Stimulated activated CD8-positive, alpha-beta memory T cell treated with anti-CD3 and anti-CD28 coated beads, Interleukin-7, amount 100 ng/mL, for 48 hours (primary cell): ENCODE results near the gene GREB1.

ENCODE experiments used
- DNase-seq, 2 donors: peaks; one replicate each; pipeline ENCODE4 v3.0.0-alpha.2; 2020; ENCODE audit warnings: low read depth in 1 of 2; ENCODE audit errors: extremely low read depth in 1 of 2

Gene GREB1

DNA sequence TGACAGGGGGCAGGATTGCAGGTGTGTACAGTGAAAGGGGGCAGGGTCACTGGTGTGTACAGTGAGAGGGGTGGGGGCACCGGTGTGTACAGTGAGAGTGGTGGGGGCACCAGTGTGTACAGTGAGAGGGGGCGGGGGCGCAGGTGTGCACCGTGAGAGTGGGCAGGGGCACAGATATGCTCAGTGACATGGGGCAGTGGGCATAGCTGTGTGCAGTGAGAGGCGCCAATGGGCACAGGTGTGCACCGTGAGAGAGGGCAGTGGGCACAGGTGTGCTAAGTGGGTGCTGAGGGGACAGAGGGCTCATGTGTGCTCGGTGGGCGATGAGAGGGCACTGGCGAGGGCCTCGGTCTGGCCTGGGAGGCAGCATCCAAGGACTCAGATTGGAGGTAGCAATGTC, 63.0 kb downstream of the GREB1 start:
- DNase-seq, result no peak

DNA sequence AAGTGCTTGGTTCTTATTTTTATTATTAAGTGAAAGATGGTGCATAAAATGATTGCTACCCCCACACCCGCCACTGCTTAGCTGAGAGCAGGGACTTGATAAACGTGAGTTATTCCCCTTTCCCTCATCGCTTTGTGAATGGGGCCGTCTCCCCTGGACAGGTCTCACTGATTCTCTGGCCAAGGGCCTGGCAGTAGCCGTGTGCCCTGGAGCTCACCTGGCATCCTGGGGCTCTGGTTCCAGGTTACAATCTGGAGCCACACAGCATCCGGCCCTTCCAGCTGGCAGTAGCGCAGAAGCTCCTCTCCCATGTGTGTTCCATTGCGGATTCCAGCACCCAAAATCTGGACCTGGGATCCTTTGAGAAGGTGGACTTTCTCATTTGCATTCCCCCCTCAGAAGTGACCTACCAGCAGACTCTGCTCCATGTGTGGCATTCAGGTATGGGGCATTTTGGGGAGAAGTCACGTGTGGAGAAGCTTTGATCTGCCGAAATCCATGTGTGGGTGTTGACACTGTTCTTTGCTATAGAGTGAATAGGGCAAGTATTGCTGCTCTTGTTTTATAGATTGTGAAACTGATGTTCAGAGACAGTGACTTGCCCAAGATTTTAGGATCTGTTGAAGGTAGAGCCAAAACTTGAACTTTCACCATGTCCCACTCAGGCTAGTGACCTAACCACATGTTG, 63.8 kb downstream of the GREB1 start:
- no peak for DNase-seq

DNA sequence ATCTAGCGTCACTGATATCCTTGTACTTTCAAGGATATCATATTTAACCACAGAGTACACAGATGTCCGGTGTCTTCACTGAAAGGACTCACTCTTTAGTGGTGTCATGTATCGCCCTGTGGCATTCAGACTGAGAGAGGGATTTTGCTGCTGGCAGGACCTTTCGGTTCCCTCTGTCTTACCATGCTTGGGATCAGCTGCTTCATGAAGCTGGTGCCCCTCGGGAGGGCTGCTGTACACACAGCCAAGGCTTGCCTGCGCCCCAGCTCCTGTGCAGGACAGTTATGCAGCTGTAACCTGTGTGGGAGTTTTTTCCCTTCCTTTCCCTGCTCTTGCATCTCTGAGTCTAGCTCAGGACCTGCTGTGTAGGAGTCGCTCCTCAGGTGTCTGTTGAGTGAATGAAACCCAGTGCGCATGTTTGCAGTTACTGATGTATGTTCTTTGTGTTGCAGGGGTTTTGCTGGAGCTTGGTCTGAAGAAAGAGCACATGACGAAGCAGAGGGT, 64.4 kb downstream of the GREB1 start:
- DNase-seq, result no peak

DNA sequence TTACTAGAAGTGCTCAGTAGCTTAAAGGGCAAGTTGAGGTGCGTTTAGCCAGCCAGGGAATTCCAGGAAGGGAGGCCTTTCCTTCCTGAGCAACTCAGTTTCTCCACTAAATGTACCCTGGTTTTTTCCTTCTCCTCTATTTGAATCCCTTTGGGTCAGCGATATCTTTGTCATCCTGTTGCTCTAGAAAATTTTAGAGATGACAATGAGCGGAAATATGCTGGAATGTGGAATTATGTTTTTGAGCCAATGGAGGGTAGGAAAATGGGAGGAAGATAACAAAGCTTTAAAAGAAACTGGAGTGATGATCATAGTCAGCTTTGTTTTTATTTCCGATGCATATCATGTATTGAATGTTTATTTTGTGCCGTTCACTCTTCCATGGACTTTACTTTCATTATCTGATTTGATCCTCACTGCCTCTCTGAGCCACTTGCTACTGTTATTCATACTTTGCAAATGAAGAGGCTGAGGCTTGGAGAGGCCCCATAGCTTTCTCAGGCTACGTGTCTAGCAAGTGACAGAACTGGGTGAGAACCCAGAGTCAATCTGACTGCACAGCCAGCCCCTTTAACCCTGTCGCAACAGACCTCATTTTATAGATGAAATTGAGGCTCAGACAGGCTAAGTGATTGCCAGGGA, 68.8 kb downstream of the GREB1 start:
- DNase-seq, result no peak

DNA sequence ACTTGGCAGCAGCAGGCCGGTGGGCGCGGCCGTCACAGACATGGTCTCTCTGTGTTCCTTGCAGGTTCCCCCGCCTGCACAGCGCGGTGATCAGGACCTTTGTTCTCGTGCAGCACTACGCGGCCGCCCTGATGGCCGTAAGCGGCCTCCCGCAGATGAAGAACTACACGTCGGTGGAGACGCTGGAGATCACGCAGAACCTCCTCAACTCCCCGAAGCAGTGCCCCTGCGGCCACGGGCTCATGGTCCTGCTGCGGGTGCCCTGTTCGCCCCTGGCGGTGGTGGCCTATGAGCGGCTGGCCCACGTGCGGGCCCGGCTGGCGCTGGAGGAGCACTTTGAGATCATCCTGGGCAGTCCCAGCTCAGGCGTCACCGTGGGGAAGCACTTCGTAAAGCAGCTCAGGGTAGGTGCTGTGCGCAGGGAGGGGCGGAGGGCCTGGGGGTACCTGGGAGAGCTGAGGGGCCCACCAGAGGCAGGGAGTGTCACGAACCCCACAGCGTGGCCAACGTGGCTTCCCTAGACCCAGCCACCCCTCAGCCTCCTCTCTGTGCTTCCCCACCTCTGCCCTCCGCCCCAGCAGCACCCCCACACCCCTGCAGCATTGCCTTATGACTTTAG, 76.9 kb downstream of the GREB1 start:
- DNase-seq, result no peak

DNA sequence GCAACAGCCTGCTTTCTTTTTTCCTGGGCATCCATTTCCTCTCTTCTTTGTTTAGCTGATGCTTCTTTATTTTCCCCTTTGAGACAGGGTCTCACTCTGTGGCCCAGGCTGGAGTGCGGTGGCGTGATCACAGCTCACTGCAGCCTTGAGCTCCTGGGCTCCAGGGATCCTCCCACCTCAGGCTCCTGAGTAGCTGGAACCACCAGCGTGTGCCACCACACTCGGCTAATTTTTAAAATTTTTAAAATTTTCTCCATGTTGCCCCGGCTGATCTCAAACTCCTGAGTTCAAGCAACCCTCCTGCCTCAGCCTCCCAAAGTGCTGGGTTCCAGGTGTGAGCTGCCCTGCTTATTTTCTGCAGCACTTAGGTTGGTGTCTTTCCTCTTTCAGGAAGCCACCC, 77.4 kb downstream of the GREB1 start:
- no peak for DNase-seq

DNA sequence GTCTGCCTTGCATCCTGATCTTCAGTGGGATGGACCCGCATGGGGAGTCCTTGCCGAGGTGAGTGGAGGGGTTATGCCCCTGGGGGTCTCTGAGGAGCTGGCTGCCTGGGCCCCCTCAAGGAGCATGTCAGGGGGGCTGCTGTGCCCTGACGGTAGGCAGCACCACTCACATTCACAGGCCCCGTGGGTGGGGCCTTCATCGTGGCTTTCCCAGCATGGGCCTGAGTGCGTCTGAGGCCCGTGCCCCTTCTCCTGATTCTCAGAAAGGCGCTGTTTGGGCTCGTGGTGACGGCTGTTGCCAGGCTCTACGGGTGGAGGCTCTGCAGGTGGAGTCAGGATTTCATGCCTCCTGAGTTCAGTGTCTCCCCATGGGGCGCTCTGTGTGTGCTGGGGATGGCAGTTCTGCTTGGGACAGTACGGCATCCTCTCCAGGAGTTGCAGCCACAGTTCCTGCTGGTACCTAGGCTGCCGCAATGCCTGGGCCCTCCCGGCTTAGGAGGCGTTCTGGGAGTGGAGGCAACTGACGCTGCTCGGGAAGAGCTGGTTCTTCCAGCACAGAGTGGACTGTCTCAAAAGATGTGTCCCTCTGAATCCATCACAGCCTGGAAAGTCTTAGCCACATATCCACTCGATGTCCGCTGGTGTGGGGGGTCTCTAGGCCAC, 78.8 kb downstream of the GREB1 start:
- DNase-seq, result no peak

DNA sequence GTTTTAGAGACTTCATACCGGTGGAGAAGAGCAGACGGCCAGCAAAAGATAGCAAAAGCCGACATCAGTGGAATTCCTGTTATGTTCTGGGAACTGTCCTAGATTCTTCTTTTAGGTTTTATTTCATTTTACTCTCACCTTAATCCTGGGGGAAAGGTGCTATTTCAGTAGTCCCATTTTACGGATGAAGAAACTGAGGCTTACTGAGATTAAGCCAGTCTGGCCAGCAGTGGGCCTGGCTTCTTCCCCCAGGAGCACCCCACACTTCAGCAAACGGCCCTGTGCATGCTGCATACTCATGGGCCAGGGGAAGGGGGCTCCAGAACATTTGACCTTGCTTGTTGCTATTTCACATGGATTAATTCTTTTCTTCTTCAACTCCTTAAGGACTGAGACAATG, 79.5 kb downstream of the GREB1 start:
- no peak for DNase-seq

DNA sequence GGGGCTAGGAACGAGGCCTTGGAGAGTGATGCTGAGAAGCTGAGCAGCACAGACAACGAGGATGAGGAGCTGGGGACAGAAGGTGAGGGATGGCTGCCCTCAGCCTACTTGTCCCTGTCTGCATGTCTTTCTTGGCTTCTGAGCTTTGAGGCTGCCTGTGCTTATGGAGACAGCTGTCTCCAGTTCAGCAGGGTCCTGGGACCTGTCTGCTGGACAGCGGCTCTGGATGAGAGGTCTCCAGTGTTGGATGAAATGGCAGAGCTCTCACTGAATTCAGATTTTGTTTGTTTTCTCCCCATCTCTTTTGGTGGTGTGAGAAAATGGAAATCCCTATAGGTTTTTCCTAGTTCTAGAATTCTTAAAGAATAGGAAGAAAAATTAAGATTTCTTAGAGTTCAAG, 81.4 kb downstream of the GREB1 start:
- no peak for DNase-seq

DNA sequence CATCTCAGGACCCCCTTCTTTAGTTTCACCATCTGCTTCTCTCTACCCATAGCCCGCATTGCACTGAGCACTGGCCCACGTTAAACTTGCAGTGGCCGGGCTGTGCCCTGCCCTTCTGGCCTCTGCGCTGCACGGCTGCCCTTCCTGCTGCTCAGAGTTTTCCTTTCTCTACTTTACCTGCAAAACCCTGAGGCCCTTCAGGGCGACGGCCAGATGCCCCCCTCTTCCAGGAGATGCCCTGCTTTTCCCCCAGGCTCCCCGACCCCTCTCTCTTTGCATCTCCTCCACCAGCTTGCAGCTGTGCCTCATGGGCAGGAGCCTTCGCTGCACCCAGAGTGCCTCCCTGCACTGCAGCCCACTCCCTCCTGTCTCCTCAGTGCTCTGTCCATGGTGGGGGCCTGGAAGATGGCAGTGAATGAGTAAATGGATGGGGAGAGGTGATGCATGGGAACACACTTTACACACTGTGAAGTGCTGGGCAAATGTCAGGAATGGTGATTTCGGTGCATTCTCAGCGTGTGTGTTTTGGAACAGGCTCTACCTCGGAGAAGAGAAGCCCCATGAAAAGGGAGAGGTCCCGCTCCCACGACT, 82.3 kb downstream of the GREB1 start:
- DNase-seq, result no peak

DNA sequence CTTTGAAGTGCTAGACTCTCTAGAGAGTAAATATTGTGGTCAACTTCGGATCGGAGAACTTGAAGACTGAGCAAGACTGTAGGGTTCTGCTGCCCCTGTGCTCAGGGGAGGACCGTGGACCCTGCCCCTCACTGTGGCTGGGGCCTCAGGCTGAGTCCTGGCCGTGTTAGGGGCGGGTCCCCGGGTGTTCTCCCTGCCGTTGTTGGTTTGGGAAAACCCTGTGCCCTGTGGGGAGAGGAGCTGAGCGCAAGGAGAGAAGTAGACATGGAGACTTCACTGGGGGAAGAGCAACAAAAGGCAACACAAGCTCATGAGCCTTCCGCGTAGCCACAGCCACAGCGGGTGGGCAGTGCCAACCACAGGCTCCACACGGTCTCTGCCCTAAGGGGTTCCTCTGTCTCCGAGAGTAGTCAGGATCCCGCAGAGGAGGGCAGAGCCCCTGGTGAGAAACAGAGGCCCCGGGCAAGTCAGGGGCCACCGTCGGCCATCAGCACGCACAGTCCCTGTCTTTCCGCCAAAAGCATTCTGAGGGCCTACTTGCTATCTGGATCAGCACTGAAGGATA, 83.1 kb downstream of the GREB1 start:
- no peak for DNase-seq

DNA sequence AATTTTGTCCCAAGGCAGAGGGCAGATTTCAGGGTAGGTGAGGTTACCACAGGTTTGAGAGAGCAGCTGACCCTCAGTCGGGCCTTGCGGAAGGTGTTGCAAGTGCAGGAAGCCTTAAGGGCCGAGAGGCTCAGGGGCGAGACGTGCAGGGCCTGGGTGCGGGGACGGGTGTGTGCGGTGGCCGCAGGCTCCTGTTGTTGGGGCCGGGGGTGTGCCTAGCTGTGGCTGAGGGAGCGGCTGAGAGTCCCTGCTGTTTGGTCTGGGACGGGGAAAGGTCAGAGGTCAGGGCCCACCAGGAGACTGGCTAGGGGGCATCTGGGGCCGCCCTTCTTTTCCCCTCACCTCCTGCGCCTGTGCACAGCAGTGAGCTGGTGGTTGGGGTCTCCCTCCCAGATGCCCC, 83.7 kb downstream of the GREB1 start:
- DNase-seq, result no peak

DNA sequence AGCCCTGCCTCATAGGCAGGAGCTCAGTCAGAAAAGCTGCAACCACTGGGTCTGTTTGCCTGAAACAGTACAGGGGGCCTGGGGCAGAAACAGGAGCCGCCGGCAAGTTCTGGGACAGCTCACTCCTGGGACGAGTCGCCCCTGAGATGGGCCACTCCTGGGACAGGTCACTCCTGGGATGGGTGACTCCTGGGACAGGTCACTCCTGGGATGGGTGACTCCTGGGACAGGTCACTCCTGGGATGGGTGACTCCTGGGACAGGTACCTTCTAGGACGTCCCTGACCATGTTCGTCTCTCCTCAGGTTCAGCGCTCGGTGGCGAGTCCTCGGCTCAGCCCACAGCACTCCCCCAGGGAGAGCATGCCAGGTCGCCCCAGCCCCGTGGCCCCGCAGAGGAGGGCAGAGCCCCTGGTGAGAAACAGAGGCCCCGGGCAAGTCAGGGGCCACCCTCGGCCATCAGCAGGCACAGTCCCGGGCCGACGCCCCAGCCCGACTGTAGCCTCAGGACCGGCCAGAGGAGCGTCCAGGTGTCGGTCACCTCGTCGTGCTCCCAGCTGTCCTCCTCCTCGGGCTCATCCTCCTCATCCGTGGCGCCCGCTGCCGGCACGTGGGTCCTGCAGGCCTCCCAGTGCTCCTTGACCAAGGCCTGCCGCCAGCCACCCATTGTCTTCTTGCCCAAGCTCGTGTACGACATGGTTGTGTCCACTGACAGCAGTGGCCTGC, 84.3 kb downstream of the GREB1 start:
- no peak for DNase-seq

DNA sequence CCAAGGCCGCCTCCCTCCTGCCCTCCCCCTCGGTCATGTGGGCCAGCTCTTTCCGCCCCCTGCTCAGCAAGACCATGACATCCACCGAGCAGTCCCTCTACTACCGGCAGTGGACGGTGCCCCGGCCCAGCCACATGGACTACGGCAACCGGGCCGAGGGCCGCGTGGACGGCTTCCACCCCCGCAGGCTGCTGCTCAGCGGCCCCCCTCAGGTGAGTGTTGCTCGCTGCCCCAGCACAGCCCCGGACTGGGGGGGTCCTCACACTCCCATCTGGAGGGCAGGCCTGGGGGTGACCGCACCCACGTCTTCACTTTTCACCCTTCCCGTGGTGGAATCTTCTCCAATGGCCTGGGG, 84.8 kb downstream of the GREB1 start:
- no peak for DNase-seq

DNA sequence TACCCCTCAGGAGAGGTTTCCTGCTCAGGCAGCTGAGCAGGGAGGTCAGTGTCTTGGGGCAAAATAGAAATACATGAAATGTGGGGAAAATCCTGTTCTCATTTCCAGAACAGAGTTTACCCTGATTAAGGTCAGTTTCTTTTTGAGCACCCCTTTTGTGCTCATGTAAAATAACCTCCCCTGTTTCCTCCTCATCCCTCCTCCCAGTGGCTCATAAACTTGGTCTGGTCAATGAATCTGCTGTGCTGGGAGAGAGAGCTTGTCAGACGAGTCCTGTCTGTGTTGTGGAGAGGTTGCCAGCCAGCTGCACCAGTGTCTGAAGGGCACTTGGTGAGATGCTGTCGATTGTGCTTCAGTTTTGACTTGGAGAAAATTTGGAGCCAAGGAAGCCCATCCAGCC, 87.6 kb downstream of the GREB1 start:
- DNase-seq, result no peak

DNA sequence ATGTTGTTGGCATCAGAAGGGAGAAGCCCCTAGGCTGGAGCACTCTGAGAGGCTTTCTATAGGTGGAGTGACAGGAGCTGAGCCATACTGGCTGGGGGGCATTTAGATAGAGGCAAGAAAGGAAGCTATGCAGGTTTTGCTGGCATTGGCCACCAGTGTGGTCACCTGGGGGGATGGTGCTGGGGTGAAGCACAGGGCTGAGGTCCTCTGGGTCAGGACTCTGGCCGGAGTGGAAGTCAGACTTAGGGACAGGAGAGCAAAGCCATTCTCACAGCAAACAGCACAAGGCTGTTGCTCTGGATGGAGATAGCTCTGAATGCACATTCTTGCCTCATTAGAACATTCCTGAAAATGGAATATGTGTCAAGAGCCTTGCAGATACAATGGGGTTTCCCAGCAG, 88.8 kb downstream of the GREB1 start:
- no peak for DNase-seq

DNA sequence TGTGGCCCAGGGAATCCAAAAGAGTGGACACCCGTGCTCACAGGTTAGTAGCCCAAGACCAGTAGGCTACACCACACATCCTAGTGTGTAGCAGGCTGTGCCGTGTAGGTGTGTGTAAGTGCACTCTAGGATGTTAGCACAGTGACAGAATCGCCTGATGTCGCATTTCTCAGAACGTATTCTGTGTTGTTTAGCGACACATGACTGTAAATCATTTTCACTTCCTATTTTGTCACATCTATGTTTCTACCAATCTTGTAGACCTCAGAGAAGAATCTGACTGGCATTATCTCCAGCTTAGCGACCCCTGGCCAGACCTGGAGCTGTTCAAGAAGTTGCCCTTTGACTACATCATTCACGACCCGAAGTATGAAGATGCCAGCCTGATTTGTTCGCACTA, 91.0 kb downstream of the GREB1 start:
- DNase-seq, result no peak

DNA sequence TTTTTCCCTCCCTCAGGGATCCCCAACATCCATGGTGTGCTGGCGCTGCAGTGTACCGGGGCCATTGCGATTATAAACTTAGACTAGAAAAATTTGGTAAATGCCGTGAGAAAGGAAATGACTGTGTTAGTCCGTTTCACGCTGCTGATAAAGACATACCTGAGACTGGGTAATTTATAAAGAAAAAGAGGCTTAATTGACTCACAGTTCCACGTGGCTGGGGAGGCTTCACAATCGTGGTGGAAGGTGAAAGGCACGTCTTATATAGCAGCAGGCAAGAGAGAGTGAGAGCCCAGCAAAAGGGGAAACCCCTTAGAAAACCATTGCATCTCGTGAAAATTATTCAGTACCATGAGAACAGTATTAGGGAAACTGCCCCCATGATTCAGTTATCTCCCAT, 91.8 kb downstream of the GREB1 start:
- no peak for DNase-seq

DNA sequence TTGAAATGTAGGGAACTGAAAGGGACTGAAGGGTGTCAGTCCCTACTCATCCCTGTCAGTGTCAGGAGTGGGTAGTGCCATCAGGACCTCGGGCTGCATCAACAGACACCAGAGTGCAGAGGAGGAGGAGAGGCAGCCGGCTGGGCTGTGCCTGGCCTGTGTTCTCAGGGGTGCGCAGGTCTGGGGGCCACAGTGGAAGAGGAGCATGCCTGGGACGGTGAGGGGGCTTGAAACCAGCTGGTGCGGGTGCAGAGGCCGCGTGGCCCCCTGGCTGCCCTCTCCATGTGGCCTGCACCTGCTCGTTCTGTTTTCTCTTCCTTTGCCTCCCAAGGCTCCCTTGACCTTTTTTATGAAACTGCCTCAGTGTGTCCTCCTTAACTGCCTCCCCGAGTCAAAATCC, 94.8 kb downstream of the GREB1 start:
- no peak for DNase-seq

DNA sequence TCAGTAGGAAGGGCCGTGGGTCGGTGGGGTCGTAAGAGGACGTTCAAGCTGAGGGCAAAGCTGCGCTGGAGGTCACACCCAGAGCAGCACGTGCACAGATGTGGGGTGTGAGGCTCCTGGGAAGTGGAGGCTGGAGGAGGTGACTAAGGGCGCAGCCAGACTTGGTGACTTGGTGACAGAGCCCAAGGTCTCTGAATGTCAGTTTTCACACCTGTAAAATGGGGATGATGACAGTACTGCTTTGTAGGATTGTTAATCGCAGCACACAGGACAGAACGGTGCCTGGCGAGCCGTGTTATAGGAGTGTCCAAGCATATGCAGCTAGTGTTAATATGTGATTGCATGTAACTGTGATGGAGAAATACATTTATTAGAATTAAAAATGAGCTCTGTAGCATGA, 95.4 kb downstream of the GREB1 start:
- no peak for DNase-seq

DNA sequence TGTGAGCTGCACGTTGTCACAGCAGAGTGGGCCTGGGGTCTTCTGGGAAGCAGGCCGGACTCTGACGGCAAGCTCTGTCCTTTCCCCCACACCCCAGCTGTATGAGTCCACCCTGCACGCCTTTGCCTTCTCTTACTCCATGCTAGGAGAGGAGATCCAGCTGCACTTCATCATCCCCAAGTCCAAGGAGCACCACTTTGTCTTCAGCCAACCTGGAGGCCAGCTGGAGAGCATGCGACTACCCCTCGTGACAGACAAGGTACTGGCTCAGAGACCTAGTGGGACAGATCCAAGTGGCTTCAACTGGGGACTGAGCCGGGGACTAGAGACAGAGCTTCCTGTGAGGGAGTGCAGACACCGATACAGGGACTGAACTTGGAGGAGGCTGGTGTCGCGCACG, 96.0 kb downstream of the GREB1 start:
- DNase-seq, result no peak
